ENCODE results near the gene PTPRE. TPM values are rescaled to one million over a fixed set of nuclear protein-coding genes. Genes with fewer than 3 reads are reported as not detected.

Gene PTPRE
- total RNA-seq, 1 donor from 2014 or later, result 0.21 TPM

GRCh38 chr10:128068398-128069285 is 161.7 kb downstream of the PTPRE start:
- Mint-ChIP-seq H3K4me1 (peaks cover 12% of the 10 kb centered on the region), H3K27ac (no peak overlapping the region), H3K9me3 (no peaks in the 10 kb centered on the region), H3K27me3 (ENCODE audit: insufficient read depth, low read depth) (peaks cover 17% of the 10 kb centered on the region), H3K4me3 (no peak overlapping the region), H3K36me3 (no peaks in the 10 kb centered on the region)
- Histone ChIP-seq H3K4me3 (no peak overlapping the region), H3K36me3 (no peaks in the 10 kb centered on the region), H2AFZ (replicated peaks) (no peak overlapping the region), H3K4me2 (no peak overlapping the region), H3F3A (ENCODE audit: low read depth) (peaks cover 8% of the 10 kb centered on the region), H3K9ac (no peak overlapping the region), H3K79me2 (ENCODE audit: low read depth) (no peaks in the 10 kb centered on the region), H3K27me3 (peaks cover 8% of the 10 kb centered on the region), H3K4me1 (peaks cover 3% of the 10 kb centered on the region), H4K20me1 (ENCODE audit: low read depth) (no peaks in the 10 kb centered on the region), H3K27ac (no peak overlapping the region), H3K9me3 (ENCODE audit: low read depth) (no peaks in the 10 kb centered on the region)
- TF ChIP-seq, protein P1, sequence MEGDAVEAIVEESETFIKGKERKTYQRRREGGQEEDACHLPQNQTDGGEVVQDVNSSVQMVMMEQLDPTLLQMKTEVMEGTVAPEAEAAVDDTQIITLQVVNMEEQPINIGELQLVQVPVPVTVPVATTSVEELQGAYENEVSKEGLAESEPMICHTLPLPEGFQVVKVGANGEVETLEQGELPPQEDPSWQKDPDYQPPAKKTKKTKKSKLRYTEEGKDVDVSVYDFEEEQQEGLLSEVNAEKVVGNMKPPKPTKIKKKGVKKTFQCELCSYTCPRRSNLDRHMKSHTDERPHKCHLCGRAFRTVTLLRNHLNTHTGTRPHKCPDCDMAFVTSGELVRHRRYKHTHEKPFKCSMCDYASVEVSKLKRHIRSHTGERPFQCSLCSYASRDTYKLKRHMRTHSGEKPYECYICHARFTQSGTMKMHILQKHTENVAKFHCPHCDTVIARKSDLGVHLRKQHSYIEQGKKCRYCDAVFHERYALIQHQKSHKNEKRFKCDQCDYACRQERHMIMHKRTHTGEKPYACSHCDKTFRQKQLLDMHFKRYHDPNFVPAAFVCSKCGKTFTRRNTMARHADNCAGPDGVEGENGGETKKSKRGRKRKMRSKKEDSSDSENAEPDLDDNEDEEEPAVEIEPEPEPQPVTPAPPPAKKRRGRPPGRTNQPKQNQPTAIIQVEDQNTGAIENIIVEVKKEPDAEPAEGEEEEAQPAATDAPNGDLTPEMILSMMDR (IDR thresholded peaks at IDR 0.05), result no peak
- TF ChIP-seq EZH2 (IDR thresholded peaks at IDR 0.05), result no peak
- TF ChIP-seq EZH2phosphoT487 (IDR thresholded peaks at IDR 0.05), result no peak
- DNase-seq (ENCODE audit: low spot score), result no peak

DNA sequence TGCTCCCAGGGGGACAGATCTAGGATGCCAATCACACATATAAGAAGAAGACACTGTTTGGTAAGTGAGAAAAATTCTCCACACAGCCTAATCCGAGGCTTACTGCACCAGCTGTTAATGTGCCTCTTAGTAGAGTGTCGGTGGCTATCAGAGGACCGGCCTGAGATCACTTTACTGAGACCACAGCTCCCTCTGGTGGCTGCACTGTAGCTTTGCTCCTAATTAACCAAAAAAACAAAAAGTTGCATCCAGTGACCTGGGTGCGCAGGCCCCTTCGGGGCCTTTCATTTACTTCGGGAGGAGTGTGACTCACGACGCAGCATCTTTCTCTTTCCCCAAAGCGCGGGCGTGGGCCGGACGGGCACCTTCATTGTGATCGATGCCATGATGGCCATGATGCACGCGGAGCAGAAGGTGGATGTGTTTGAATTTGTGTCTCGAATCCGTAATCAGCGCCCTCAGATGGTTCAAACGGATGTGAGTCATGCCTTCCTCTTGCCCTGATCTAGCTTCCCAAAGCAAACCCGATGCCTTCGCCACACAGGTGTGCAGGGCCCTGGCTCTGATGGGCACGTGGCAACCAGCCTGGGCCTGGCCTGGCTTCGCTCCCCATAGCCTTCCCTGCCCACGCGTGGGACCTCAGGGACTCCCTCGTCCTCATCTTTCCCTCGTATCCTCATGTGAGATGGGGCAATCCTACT is 162.6 kb downstream of the PTPRE start:
- Histone ChIP-seq H3K27me3 (peaks cover 8% of the 10 kb centered on the region), H3K9ac (no peak overlapping the region), H4K20me1 (ENCODE audit: low read depth) (no peaks in the 10 kb centered on the region), H3K79me2 (ENCODE audit: low read depth) (no peaks in the 10 kb centered on the region), H3K9me3 (ENCODE audit: low read depth) (no peaks in the 10 kb centered on the region), H3K27ac (no peak overlapping the region), H3K36me3 (no peaks in the 10 kb centered on the region), H2AFZ (replicated peaks) (peak overlapping the region; percentile 95), H3K4me2 (peak overlapping the region; percentile 65), H3F3A (ENCODE audit: low read depth) (peaks cover 8% of the 10 kb centered on the region), H3K4me1 (no peaks in the 10 kb centered on the region), H3K4me3 (no peak overlapping the region)
- peak; percentile 90 for DNase-seq (ENCODE audit: low spot score)
- no peaks in the 10 kb centered on the region for H3K9me3 Mint-ChIP-seq
- H3K4me1 Mint-ChIP-seq, result peaks cover 7% of the 10 kb centered on the region
- peak overlapping the region; percentile 48 for H3K27ac Mint-ChIP-seq
- no peak overlapping the region for H3K4me3 Mint-ChIP-seq
- TF ChIP-seq EZH2 (IDR thresholded peaks at IDR 0.05), result no peak
- TF ChIP-seq EZH2phosphoT487 (IDR thresholded peaks at IDR 0.05), result no peak
- TF ChIP-seq, protein P1 (IDR thresholded peaks at IDR 0.05), result peak; percentile 93
- H3K36me3 Mint-ChIP-seq, result no peaks in the 10 kb centered on the region
- peaks cover 17% of the 10 kb centered on the region for H3K27me3 Mint-ChIP-seq (ENCODE audit: insufficient read depth, low read depth)

DNA sequence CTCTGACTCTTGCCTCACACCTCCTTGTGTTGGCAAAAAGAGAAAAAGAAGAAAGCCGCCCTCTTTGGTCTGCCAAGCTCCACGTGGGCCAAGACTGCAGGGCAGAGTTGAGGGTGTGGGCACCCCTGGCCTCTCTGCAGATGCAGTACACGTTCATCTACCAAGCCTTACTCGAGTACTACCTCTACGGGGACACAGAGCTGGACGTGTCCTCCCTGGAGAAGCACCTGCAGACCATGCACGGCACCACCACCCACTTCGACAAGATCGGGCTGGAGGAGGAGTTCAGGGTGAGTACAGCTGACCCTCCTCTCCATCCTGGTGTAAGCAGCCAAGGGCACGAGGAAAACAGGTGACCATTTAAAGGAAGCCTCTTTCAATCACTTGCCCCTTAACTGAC is 163.3 kb downstream of the PTPRE start:
- Histone ChIP-seq H4K20me1 (ENCODE audit: low read depth) (no peaks in the 10 kb centered on the region), H3F3A (ENCODE audit: low read depth) (peaks cover 8% of the 10 kb centered on the region), H3K9ac (no peak overlapping the region), H3K4me2 (no peak overlapping the region), H2AFZ (replicated peaks) (peak overlapping the region; percentile 95), H3K36me3 (no peaks in the 10 kb centered on the region), H3K27ac (no peak overlapping the region), H3K9me3 (ENCODE audit: low read depth) (no peaks in the 10 kb centered on the region), H3K27me3 (peaks cover 8% of the 10 kb centered on the region), H3K4me3 (no peak overlapping the region), H3K4me1 (no peaks in the 10 kb centered on the region), H3K79me2 (ENCODE audit: low read depth) (no peaks in the 10 kb centered on the region)
- peaks cover 5% of the 10 kb centered on the region for H3K4me1 Mint-ChIP-seq
- DNase-seq (ENCODE audit: low spot score), result no peak
- H3K27me3 Mint-ChIP-seq (ENCODE audit: insufficient read depth, low read depth), result peaks cover 16% of the 10 kb centered on the region
- H3K36me3 Mint-ChIP-seq, result no peaks in the 10 kb centered on the region
- H3K4me3 Mint-ChIP-seq, result no peak overlapping the region
- no peaks in the 10 kb centered on the region for H3K9me3 Mint-ChIP-seq
- H3K27ac Mint-ChIP-seq, result no peak overlapping the region
- no peak for TF ChIP-seq EZH2phosphoT487 (IDR thresholded peaks at IDR 0.05)
- TF ChIP-seq EZH2 (IDR thresholded peaks at IDR 0.05), result no peak
- TF ChIP-seq, protein P1 (IDR thresholded peaks at IDR 0.05), result no peak

Measured in neural progenitor cell (in vitro differentiated cells).